Duodenal mucosa (tissue), 2 donors: ENCODE measurements around the gene JAML.
"Not testable (repeated sequence)": the region's sequence is repeated elsewhere in the genome, so short reads cannot be mapped to it uniquely, and the experiment has no call there.

Source experiments
- H3K27ac ChIP-seq: one replicate; pipeline ENCODE4 v1.7.0; 2013; ENCODE audit warnings: low read depth, low read length
- H3K27me3 ChIP-seq, 2 donors: one replicate each; pipeline ENCODE4 v1.7.0; 2013; ENCODE audit warnings: low read length in 2 of 2, control low read depth in 1 of 2; ENCODE audit not compliant: insufficient read depth in 2 of 2, control insufficient read depth in 1 of 2
- H3K36me3 ChIP-seq, 2 donors: one replicate each; pipeline ENCODE4 v1.7.0; 2013; ENCODE audit warnings: low read length in 2 of 2, control low read depth in 1 of 2; ENCODE audit not compliant: insufficient read depth in 2 of 2, control insufficient read depth in 1 of 2
- H3K4me1 ChIP-seq, 2 donors: one replicate each; pipeline ENCODE4 v1.7.0; 2013; ENCODE audit warnings: low read length in 2 of 2, control low read depth in 1 of 2; ENCODE audit not compliant: insufficient read depth in 2 of 2, control insufficient read depth in 1 of 2
- H3K4me3 ChIP-seq, 2 donors: one replicate each; pipeline ENCODE4 v1.7.0; 2013; ENCODE audit warnings: low read length in 2 of 2, low read depth in 1 of 2
- H3K9ac ChIP-seq, 2 donors: one replicate each; pipeline ENCODE4 v1.7.0; 2013; ENCODE audit warnings: low read length in 2 of 2, low read depth in 1 of 2
- H3K9me3 ChIP-seq, 2 donors: one replicate each; pipeline ENCODE4 v1.7.0; 2013; ENCODE audit warnings: low read length in 2 of 2, control low read depth in 1 of 2; ENCODE audit not compliant: control insufficient read depth in 1 of 2

The JAML gene

GRCh38 chr11:118183691-118184090 is 41.1 kb downstream of the JAML start:
- H3K9me3 ChIP-seq, H3K27me3 ChIP-seq, H3K36me3 ChIP-seq, H3K4me1 ChIP-seq, H3K27ac ChIP-seq, H3K9ac ChIP-seq, H3K4me3 ChIP-seq: not testable (repeated sequence)

GRCh38 chr11:118180300-118180703 is 44.5 kb downstream of the JAML start:
- Histone ChIP-seq H3K4me3 (no peak overlapping the region), H3K27ac (no peak overlapping the region), H3K9ac (no peak overlapping the region), H3K36me3 (no peaks in the 10 kb centered on the region), H3K9me3 (no peaks in the 10 kb centered on the region), H3K4me1 (peaks cover 5 to 7% of the 10 kb centered on the region in 2 donors), H3K27me3 (peaks cover 0 to 12% of the 10 kb centered on the region in 2 donors)

GRCh38 chr11:118176778-118177134 is 48.1 kb downstream of the JAML start:
- no peak overlapping the region for H3K27ac ChIP-seq
- H3K36me3 ChIP-seq = no peaks in the 10 kb centered on the region
- H3K4me3 ChIP-seq = no peak overlapping the region
- no peak overlapping the region for H3K9ac ChIP-seq
- H3K4me1 ChIP-seq = peaks cover 5 to 12% of the 10 kb centered on the region in 2 donors
- H3K27me3 ChIP-seq = peaks cover 5 to 12% of the 10 kb centered on the region in 2 donors
- no peaks in the 10 kb centered on the region for H3K9me3 ChIP-seq

- no peaks in the 10 kb centered on the region for H3K9me3 ChIP-seq
- peaks cover 5 to 13% of the 10 kb centered on the region in 2 donors for H3K27me3 ChIP-seq
- H3K4me1 ChIP-seq = peaks cover 5 to 16% of the 10 kb centered on the region in 2 donors
- peak within 1 kb of the TSS; percentile 24 to 43 for H3K4me3 ChIP-seq
- H3K9ac ChIP-seq = no peak within 1 kb of the TSS
- no peaks in the 10 kb centered on the region for H3K36me3 ChIP-seq
- H3K27ac ChIP-seq = no peak within 1 kb of the TSS
Observed at GRCh38 chr11:118175993-118176777, 48.6 kb downstream of the JAML start, which contains the start of gene SCN2B. Gene SCN2B, minus strand, starts transcription at chr11:118176639. Its CDS starts 208 bp downstream, at chr11:118176431.

- Histone ChIP-seq H3K27me3 (peaks cover 5 to 20% of the 10 kb centered on the region in 2 donors), H3K4me3 (peak overlapping the region in 1 of 2 donors; percentile 24), H3K9ac (no peak overlapping the region), H3K4me1 (peaks cover 5 to 16% of the 10 kb centered on the region in 2 donors), H3K9me3 (no peaks in the 10 kb centered on the region), H3K27ac (no peak overlapping the region), H3K36me3 (no peaks in the 10 kb centered on the region)
Observed at GRCh38 chr11:118175031-118175992, 49.5 kb downstream of the JAML start.

- H3K27ac ChIP-seq = no peak overlapping the region
- peaks cover 5 to 28% of the 10 kb centered on the region in 2 donors for H3K27me3 ChIP-seq
- H3K36me3 ChIP-seq = no peaks in the 10 kb centered on the region
- H3K9ac ChIP-seq = no peak overlapping the region
- peaks cover 5 to 16% of the 10 kb centered on the region in 2 donors for H3K4me1 ChIP-seq
- H3K9me3 ChIP-seq = no peaks in the 10 kb centered on the region
- H3K4me3 ChIP-seq = no peak overlapping the region
Observed at GRCh38 chr11:118174006-118174567, 50.7 kb downstream of the JAML start.

GRCh38 chr11:118172356-118172755 is 52.5 kb downstream of the JAML start:
- Histone ChIP-seq H3K4me1 (peaks cover 5 to 16% of the 10 kb centered on the region in 2 donors), H3K4me3 (no peak overlapping the region), H3K9me3 (no peaks in the 10 kb centered on the region), H3K36me3 (no peaks in the 10 kb centered on the region), H3K27ac (no peak overlapping the region), H3K27me3 (peaks cover 10 to 28% of the 10 kb centered on the region in 2 donors), H3K9ac (no peak overlapping the region)

GRCh38 chr11:118171269-118172062 is 53.3 kb downstream of the JAML start:
- H3K27ac ChIP-seq = no peak overlapping the region
- no peaks in the 10 kb centered on the region for H3K9me3 ChIP-seq
- H3K36me3 ChIP-seq = no peaks in the 10 kb centered on the region
- H3K4me1 ChIP-seq = peaks cover 5 to 16% of the 10 kb centered on the region in 2 donors
- H3K27me3 ChIP-seq = peaks cover 10 to 24% of the 10 kb centered on the region in 2 donors
- no peak overlapping the region for H3K9ac ChIP-seq
- no peak overlapping the region for H3K4me3 ChIP-seq

GRCh38 chr11:118170882-118171268 is 53.9 kb downstream of the JAML start:
- no peaks in the 10 kb centered on the region for H3K9me3 ChIP-seq
- H3K36me3 ChIP-seq = no peaks in the 10 kb centered on the region
- peaks cover 13 to 18% of the 10 kb centered on the region in 2 donors for H3K27me3 ChIP-seq
- H3K4me3 ChIP-seq = no peak overlapping the region
- H3K9ac ChIP-seq = no peak overlapping the region
- no peak overlapping the region for H3K27ac ChIP-seq
- peaks cover 2 to 15% of the 10 kb centered on the region in 2 donors for H3K4me1 ChIP-seq
